Neural crest cell (in vitro differentiated cells): ENCODE results near the gene DPP7. TPM values are rescaled to one million over a fixed set of nuclear protein-coding genes. Genes with fewer than 3 reads are reported as not detected.

Experiments
- DNase-seq: peaks from one replicate; pipeline ENCODE4 v3.0.0; 2021; ENCODE audit warnings: low read depth, mixed read lengths, low spot score
- H3K27ac Mint-ChIP-seq: one replicate; pipeline ENCODE4 v1.8.0; 2021; ENCODE audit warnings: mild to moderate bottlenecking, mixed read lengths; ENCODE audit not compliant: unreplicated experiment
- H3K27me3 Mint-ChIP-seq: 2 replicates; pipeline ENCODE4 v1.8.0; 2021; ENCODE audit warnings: low read depth, mild to moderate bottlenecking, mixed read lengths
- H3K36me3 Mint-ChIP-seq: 2 replicates; pipeline ENCODE4 v1.8.0; 2021; ENCODE audit warnings: low read depth, mild to moderate bottlenecking, mixed read lengths
- H3K4me1 Mint-ChIP-seq: 2 replicates; pipeline ENCODE4 v1.8.0; 2021; ENCODE audit warnings: mixed read lengths
- H3K4me3 Mint-ChIP-seq: one replicate; pipeline ENCODE4 v1.8.0; 2021; ENCODE audit warnings: mild to moderate bottlenecking, mixed read lengths
- H3K9me3 Mint-ChIP-seq: 2 replicates; pipeline ENCODE4 v1.8.0; 2021; ENCODE audit warnings: mixed read lengths
- CTCF ChIP-seq: fragments of 200-600 bp; sonication (generic); conservative IDR thresholded peaks from 2 replicates; pipeline ENCODE4 v1.5.0; 2021; ENCODE audit warnings: antibody characterized with exemption, mild to moderate bottlenecking
- total RNA-seq: library from RNA; stranded (reverse); gene quantifications from 2 replicates; pipeline ENCODE4 v1.2.1, GENCODE V29; 2021

The DPP7 gene
- total RNA-seq, 1 donor from 2014 or later, result 46.5 TPM

GRCh38 chr9:137079401-137079787 lies 35.1 kb downstream of the DPP7 start:
- H3K4me3 Mint-ChIP-seq, result no peak overlapping the region
- no peaks in the 10 kb centered on the region for H3K4me1 Mint-ChIP-seq
- TF ChIP-seq CTCF, result no peak
- DNase-seq, result no peak
- no peaks in the 10 kb centered on the region for H3K36me3 Mint-ChIP-seq
- H3K27me3 Mint-ChIP-seq, result peaks cover 78% of the 10 kb centered on the region
- no peaks in the 10 kb centered on the region for H3K9me3 Mint-ChIP-seq
- H3K27ac Mint-ChIP-seq, result no peak overlapping the region

- H3K27ac Mint-ChIP-seq, result no peak overlapping the region
- H3K27me3 Mint-ChIP-seq, result peaks cover 81% of the 10 kb centered on the region
- H3K4me1 Mint-ChIP-seq, result no peaks in the 10 kb centered on the region
- no peak for TF ChIP-seq CTCF
- peak overlapping the region; percentile 54 for H3K4me3 Mint-ChIP-seq
- no peaks in the 10 kb centered on the region for H3K36me3 Mint-ChIP-seq
- no peaks in the 10 kb centered on the region for H3K9me3 Mint-ChIP-seq
- no peak for DNase-seq
Measured at GRCh38 chr9:137078701-137079400, 35.7 kb downstream of the DPP7 start.

- no peak for TF ChIP-seq CTCF
- H3K27me3 Mint-ChIP-seq, result peaks cover 75% of the 10 kb centered on the region
- no peaks in the 10 kb centered on the region for H3K9me3 Mint-ChIP-seq
- peak overlapping the region; percentile 54 for H3K4me3 Mint-ChIP-seq
- DNase-seq, result no peak
- no peaks in the 10 kb centered on the region for H3K36me3 Mint-ChIP-seq
- no peaks in the 10 kb centered on the region for H3K4me1 Mint-ChIP-seq
- H3K27ac Mint-ChIP-seq, result no peak overlapping the region
Measured at GRCh38 chr9:137077758-137078693, 36.5 kb downstream of the DPP7 start.

- no peak within 1 kb of the TSS for H3K27ac Mint-ChIP-seq
- no peaks in the 10 kb centered on the region for H3K9me3 Mint-ChIP-seq
- DNase-seq, result no peak
- peaks cover 73% of the 10 kb centered on the region for H3K27me3 Mint-ChIP-seq
- peak within 1 kb of the TSS; percentile 49 for H3K4me3 Mint-ChIP-seq
- H3K36me3 Mint-ChIP-seq, result no peaks in the 10 kb centered on the region
- no peak for TF ChIP-seq CTCF
- H3K4me1 Mint-ChIP-seq, result no peaks in the 10 kb centered on the region
Measured at GRCh38 chr9:137077010-137077747, 37.4 kb downstream of the DPP7 start, which contains the start of gene UAP1L1. Gene UAP1L1, plus strand, starts transcription at chr9:137077517. Its CDS starts 16 bp downstream, at chr9:137077533.

GRCh38 chr9:137076636-137077009 lies 37.9 kb downstream of the DPP7 start:
- Mint-ChIP-seq H3K27me3 (peaks cover 70% of the 10 kb centered on the region), H3K4me3 (peak overlapping the region; percentile 49), H3K9me3 (no peaks in the 10 kb centered on the region), H3K4me1 (no peaks in the 10 kb centered on the region), H3K27ac (no peak overlapping the region), H3K36me3 (no peaks in the 10 kb centered on the region)
- no peak for TF ChIP-seq CTCF
- no peak for DNase-seq
